ENCODE data around the gene SLK.

The SLK gene

GRCh38 chr10:103966671-103967447 is at the start of gene SLK:
SLK (plus strand) TSS chr10:103967140; CDS start chr10:103967746, 606 bp downstream.
- peak; percentile 55 to 74 for DNase-seq (ENCODE audit: low read depth in 2 of 2)

- no peak for DNase-seq (ENCODE audit: low read depth in 2 of 2)
Observed at GRCh38 chr10:103917302-103918052, 49.5 kb upstream of the SLK start.

DNA sequence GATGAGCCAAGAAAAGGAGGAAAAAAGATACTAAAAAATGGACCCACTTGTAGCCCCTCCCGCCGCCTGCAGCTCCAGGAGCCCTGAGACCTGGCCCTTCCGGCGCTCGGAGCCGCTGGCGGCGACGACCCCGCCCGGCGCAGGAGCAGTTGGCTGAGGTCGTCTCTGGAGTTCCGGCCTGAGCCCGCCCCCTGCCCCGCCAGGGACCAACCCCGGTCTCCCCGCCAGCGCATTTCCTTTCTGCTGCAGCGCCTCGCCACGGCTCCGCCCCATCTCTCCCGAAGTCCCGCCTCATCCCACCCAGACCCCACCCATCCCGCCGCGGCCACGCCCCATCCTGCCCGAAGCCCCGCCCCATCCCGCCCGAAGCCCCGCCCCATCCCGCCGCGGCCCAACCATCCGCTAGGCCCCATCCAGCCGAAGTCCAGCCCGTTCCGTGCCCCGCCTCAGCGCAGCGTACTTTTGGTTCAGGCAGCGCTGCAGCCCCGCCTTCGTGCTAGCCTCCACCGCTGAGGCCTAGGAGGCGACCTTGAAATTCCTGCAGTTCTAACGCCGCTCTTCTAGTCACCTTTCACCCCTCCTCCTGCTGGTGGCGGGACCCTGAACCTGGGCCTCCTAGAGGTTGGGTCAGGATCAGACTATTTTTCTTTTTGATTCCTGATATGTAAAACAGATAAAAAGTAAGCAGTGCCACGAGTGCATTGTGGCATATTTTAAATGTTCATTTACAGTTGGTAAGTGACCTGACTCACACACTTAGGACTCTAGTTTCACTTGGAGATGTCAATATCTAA is 48.7 kb upstream of the SLK start, which contains the start of gene STN1:
STN1 (minus strand) TSS at position 132 of the 794 bp plus-strand sequence. CDS start 590 bp downstream, outside the sequence.
- peak; percentile 94 to 96 for DNase-seq (ENCODE audit: low read depth in 2 of 2)

- no peak for DNase-seq (ENCODE audit: low read depth in 2 of 2)
Observed at GRCh38 chr10:103919648-103920025, 47.3 kb upstream of the SLK start.

- DNase-seq (ENCODE audit: low read depth in 2 of 2), result no peak
Observed at GRCh38 chr10:103921248-103921647, 45.7 kb upstream of the SLK start.

GRCh38 chr10:103921750-103922195 is 45.2 kb upstream of the SLK start:
- no peak for DNase-seq (ENCODE audit: low read depth in 2 of 2)

- DNase-seq (ENCODE audit: low read depth in 2 of 2), result no peak
Observed at GRCh38 chr10:103922659-103923058, 44.3 kb upstream of the SLK start.

DNA sequence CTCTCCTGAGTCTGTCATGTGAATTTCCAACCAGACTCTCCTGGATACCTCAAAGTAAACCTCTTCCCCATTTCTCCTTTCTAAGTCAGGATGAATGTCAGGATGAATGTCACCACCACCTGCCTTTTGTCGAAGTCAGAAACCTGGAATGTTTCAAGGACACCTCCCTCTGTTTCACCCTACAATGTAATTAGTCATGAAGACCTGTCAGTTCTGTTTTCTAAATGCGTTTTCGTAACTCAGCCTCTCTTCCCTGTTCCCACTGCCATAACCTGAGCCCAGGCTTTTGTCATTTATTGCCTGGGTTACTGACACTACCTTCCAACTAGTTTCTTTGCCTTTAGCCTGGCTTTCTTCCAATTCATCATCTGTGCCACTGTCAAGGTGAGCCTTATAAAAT is 43.4 kb upstream of the SLK start:
- DNase-seq (ENCODE audit: low read depth in 2 of 2), result no peak

- DNase-seq (ENCODE audit: low read depth in 2 of 2), result no peak
Observed at GRCh38 chr10:103925591-103925990, 41.3 kb upstream of the SLK start.

DNA sequence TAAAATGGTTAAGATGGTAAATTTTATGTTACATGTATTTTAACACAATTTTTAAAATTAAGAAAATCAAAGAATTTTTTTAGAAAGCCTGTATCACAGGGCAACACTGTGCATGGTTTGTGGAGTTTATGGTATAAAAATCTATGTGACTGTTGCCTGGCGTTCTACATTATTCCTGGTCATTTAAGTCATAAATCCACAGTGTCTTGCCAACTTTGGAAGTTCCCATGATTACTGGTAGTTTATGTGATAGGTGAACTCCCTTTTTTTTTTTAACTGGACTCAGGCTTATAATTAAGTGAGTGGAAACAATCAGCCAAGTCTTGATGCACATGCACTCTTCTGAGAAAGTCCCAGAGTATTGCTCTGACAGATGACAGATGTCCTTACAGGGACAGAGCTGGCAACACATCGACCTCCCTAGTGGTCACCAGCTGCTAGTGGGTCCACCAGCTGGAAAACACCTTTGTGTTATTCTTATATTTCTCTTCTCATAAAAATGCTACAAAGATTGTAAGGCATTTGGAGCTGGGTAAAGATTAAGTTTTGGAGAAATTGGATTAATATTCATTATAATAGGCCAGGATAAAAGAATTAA is 40.1 kb upstream of the SLK start:
- DNase-seq (ENCODE audit: low read depth in 2 of 2), result no peak

- no peak for DNase-seq (ENCODE audit: low read depth in 2 of 2)
Observed at GRCh38 chr10:103928784-103929183, 38.2 kb upstream of the SLK start.

DNA sequence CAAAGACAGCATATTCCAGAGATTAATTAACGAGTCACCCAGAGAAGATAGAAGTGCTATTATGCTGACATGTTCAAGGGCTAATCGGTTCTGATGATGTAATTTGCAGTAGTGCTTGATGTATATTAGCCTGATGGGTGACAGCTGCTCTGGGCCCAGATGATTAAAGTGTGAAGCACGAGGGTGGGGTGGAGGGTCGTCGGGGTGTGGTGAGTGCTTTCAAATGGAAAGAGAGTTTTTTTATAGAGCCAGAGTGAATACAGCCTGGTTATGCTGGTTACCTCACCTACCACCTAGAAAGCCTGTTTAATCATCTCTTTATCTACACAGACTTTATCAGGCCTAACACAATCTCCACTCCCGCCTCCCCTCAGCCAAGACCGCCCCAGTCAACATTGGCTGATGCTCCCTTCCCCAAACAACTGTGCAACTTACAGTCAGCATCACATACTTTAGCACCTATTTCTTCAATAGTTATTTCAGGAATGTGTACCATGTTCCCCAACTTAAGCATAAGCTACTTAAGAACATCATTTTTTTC is 37.5 kb upstream of the SLK start:
- no peak for DNase-seq (ENCODE audit: low read depth in 2 of 2)

- DNase-seq (ENCODE audit: low read depth in 2 of 2), result no peak
Observed at GRCh38 chr10:103930449-103930848, 36.5 kb upstream of the SLK start.

DNA sequence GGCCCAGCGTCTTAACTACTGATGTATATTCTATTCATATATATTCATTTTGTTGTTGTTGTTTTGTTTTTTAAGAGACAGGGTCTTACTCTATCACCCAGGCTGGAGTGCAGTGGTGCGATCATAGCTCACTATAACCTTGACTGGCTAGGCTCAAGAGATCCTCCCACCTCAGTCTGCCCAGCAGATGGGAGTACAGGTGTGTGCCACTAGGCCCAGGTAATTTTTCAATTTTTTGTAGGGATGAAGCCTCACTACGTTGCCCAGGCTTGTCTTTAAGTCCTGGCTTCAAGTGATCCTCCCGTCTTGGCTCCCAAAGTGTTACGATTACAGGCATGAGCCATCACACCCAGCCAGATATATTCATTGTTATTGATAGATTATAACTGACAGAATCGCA is 36.1 kb upstream of the SLK start:
- DNase-seq (ENCODE audit: low read depth in 2 of 2), result no peak

DNA sequence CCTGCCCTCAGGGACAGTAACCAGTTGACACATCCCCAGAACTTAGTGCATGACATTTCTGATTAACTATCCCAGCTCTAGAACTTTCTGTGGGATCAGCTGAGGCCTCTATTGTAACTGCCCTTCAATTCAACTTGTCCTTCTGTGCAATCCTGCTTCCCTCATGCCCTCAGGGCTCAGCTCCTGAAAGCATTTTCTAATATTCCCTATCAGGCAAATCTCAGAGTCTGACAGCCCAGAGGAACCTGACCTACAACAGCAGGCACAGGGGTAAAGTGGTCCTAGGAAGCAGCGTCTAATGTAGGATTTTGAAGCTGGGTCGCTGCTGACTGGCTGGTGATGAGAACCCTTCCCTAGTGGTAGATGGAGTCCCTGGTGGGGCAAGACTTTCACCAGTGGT is 35.3 kb upstream of the SLK start:
- no peak for DNase-seq (ENCODE audit: low read depth in 2 of 2)

- no peak for DNase-seq (ENCODE audit: low read depth in 2 of 2)
Observed at GRCh38 chr10:103932271-103932670, 34.7 kb upstream of the SLK start.

DNA sequence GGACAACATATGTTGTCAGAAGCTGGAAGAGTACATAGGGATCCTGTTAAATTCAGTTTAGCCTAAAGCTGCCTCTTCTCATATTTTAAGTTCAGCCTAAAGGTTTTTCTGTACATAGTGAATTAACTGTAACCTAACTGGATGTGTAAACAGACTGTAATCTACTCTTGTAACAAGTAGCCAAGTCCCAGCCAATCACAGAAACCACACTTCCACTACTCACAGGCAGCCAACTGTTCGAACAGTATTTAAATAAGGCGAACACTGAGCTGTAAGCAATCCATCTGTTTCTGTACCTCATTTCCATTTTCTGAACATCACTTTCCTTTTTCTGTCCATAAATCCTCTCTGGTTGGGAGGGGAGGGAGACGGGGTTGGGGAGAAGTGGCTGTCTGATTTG is 34.0 kb upstream of the SLK start:
- DNase-seq (ENCODE audit: low read depth in 2 of 2), result no peak

- DNase-seq (ENCODE audit: low read depth in 2 of 2), result no peak
Observed at GRCh38 chr10:103933557-103934121, 33.3 kb upstream of the SLK start.

DNA sequence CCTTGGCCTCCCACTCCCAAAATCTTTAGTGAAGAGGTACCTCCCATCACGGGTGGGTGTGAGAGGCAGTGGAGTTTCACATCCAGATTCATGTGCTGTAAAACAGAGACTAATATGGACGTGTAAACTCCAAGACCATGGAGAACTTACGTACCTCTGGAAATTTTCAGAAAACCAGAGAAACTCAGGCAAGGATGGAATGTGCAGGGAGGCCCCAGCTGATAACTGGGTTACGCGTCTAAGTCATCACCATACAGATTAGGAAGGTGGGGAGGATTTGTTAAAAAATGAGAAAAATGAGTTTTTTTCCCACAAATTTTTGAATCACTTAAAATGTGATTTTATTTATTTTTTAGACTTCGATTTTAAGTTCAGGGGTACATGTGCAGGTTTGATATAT is 32.6 kb upstream of the SLK start:
- no peak for DNase-seq (ENCODE audit: low read depth in 2 of 2)

GRCh38 chr10:103936022-103936421 is 30.9 kb upstream of the SLK start:
- no peak for DNase-seq (ENCODE audit: low read depth in 2 of 2)

DNA sequence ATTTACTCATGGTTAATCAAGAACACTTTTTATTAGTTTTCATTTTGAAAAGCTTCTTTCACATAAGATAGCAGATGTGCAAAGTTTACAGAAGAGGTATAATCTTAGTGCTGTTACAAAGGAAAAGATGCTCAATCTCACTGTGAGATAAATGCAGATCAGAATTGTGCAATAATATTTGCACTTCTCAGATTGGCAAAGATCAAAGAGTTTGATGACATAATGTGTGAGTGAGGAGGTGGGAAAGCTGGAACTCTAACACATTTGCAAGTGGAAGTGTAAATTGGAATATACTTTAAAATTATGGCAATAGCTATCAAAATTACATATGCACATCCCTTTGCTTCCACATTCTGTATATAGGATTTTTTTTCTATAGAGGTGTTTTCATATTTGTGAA is 27.4 kb upstream of the SLK start:
- no peak for DNase-seq (ENCODE audit: low read depth in 2 of 2)

Data from stimulated activated CD4-positive, alpha-beta T cell treated with anti-CD3 and anti-CD28 coated beads, Interleukin-15, amount 100 ng/mL, for 48 hours (primary cell).